Measurements from ENCODE around the gene FGF12. TPM values are rescaled to one million over a fixed set of nuclear protein-coding genes. Genes with fewer than 3 reads are reported as not detected.

Gene FGF12
- total RNA-seq, 1 experiment from 2014 or later = not detected

- H3K27me3 ChIP-seq (replicated peaks) = no peaks in the 10 kb centered on the region
- H3K36me3 ChIP-seq = no peaks in the 10 kb centered on the region
- H3K4me1 ChIP-seq (replicated peaks) = no peaks in the 10 kb centered on the region
- no peak overlapping the region for H3K4me3 ChIP-seq
- no peak for DNase-seq (ENCODE audit: low read depth in 1 of 2, low spot score in 2 of 2)
- no peaks in the 10 kb centered on the region for H3K9me3 ChIP-seq (replicated peaks)
- H3K27ac ChIP-seq = no peak overlapping the region
Measured at GRCh38 chr3:192275741-192276355, 451.5 kb downstream of the FGF12 start.

- Histone ChIP-seq H3K27me3 (replicated peaks) (no peaks in the 10 kb centered on the region), H3K4me3 (no peak overlapping the region), H3K36me3 (no peaks in the 10 kb centered on the region), H3K9me3 (replicated peaks) (no peaks in the 10 kb centered on the region), H3K4me1 (replicated peaks) (no peaks in the 10 kb centered on the region), H3K27ac (no peak overlapping the region)
- DNase-seq (ENCODE audit: low read depth in 1 of 2, low spot score in 2 of 2) = no peak
Measured at GRCh38 chr3:192273697-192274010, 453.7 kb downstream of the FGF12 start.

GRCh38 chr3:192273001-192273696, 454.2 kb downstream of the FGF12 start:
- DNase-seq (ENCODE audit: low read depth in 1 of 2, low spot score in 2 of 2) = no peak
- Histone ChIP-seq H3K4me1 (replicated peaks) (no peaks in the 10 kb centered on the region), H3K36me3 (no peaks in the 10 kb centered on the region), H3K27me3 (replicated peaks) (no peaks in the 10 kb centered on the region), H3K27ac (no peak overlapping the region), H3K4me3 (no peak overlapping the region), H3K9me3 (replicated peaks) (no peaks in the 10 kb centered on the region)

- Histone ChIP-seq H3K27me3 (replicated peaks) (no peaks in the 10 kb centered on the region), H3K9me3 (replicated peaks) (no peaks in the 10 kb centered on the region), H3K4me3 (no peak overlapping the region), H3K36me3 (no peaks in the 10 kb centered on the region), H3K4me1 (replicated peaks) (no peaks in the 10 kb centered on the region), H3K27ac (no peak overlapping the region)
- no peak for DNase-seq (ENCODE audit: low read depth in 1 of 2, low spot score in 2 of 2)
Measured at GRCh38 chr3:192262001-192262400, 465.3 kb downstream of the FGF12 start.

DNA sequence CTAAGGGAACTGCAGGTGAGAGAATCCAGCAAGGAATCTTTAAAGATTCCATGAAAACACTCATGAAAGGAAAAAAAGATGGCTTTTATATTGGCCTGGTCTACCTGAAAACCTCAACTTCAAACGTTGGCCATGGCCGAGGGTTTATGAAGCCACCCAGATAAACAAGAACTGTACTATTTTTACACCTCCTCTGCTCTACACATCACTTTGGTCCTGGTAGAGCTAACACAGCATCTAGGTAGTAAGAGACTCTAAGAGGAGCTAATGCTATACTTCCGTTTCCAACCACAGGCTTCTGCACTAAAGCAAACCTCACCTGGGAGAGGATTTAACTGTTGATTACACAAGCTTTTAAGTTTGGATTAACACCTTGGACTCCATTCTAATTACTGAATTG, 466.2 kb downstream of the FGF12 start:
- Histone ChIP-seq H3K27me3 (replicated peaks) (no peaks in the 10 kb centered on the region), H3K4me3 (no peak overlapping the region), H3K27ac (no peak overlapping the region), H3K9me3 (replicated peaks) (no peaks in the 10 kb centered on the region), H3K4me1 (replicated peaks) (no peaks in the 10 kb centered on the region), H3K36me3 (no peaks in the 10 kb centered on the region)
- DNase-seq (ENCODE audit: low read depth in 1 of 2, low spot score in 2 of 2) = no peak

DNA sequence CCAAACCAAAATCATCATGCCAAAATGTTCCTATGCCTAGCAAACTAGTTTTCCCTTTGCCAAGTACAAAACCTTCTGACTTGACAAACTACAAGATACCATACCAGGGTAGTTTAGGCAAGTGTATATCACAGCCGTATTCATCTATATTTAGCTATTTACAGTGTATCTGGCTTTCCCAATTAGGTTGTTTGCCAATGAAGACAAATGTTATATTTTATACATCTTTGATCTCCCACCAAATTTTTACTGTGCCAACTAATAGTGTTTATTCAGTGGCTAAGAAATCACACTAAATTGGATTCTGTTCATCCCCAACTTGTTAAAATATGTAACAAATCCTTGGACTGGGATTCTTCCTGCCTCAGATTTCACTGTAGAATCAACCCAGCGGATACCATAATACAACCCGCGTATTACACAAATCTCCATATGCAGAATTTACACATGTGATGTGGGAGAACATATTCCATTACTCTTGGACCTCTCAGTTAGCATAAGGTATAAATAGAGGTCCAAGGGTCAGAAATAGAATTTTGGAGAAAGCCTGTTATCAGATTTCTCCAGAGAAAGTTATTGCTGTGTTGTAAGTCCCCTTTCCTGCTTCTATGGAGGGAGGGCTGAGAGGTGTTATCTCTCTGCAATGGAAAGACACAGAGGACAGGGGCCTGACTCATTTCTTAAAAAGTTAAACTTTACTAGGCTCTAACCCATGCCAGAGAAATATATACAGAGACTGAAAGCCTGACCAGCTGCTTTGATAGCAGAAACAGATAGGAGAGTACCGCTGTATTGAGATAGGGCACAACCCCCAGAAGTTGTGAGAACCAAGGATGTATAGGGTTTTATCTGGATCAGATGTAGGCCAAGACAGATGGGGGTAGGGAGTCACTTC, 467.0 kb downstream of the FGF12 start:
- Histone ChIP-seq H3K4me3 (no peak overlapping the region), H3K27me3 (replicated peaks) (no peaks in the 10 kb centered on the region)
- DNase-seq (ENCODE audit: low read depth in 1 of 2, low spot score in 2 of 2) = no peak

GRCh38 chr3:192259661-192260060, 467.7 kb downstream of the FGF12 start:
- DNase-seq (ENCODE audit: low read depth in 1 of 2, low spot score in 2 of 2) = no peak
- Histone ChIP-seq H3K9me3 (replicated peaks) (no peaks in the 10 kb centered on the region), H3K4me1 (replicated peaks) (no peaks in the 10 kb centered on the region), H3K27me3 (replicated peaks) (no peaks in the 10 kb centered on the region), H3K27ac (no peak overlapping the region), H3K4me3 (no peak overlapping the region), H3K36me3 (no peaks in the 10 kb centered on the region)

More for the DNA sequence above, 467.0 kb downstream of the FGF12 start:
- no peaks in the 10 kb centered on the region for H3K36me3 ChIP-seq
- H3K4me1 ChIP-seq (replicated peaks) = no peaks in the 10 kb centered on the region
- H3K9me3 ChIP-seq (replicated peaks) = no peaks in the 10 kb centered on the region
- H3K27ac ChIP-seq = no peak overlapping the region

DNA sequence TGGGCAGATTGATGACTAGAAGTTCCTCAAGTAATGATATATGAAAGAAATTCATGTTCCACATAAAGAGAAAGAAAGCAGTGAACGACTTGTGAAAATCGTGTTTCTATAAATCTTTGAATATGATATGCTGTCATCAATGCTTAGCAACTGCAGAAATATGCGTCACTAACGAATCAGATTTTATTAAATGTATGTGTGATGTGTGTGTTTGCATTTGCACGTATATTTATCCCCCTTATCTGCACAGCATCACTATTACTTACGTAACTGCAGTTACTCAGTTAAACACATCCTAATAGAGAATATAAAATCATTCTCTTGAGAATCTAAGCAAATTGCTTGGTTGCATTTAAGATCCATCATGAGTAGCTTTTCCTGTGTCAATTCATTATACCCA, 468.6 kb downstream of the FGF12 start:
- Histone ChIP-seq H3K27ac (no peak overlapping the region), H3K27me3 (replicated peaks) (no peaks in the 10 kb centered on the region)

DNA sequence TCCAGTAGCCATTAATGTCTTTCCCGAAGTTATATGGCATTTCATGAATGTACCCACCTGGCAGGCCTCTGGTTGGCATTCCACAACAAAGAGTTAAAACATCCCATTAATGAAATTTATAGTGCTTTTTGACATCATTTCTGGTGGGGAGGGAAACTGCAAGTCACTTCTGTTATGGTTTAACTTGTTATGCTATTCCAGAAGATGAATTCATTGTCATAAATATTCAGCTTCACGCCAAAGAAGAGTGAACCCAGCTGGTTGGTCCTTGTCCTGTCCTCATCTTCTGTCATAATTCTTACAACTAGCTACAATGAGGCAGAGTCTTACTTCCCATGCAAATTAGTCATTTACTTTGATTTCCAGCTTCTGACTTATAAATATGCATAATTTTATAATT, 471.5 kb downstream of the FGF12 start:
- no peaks in the 10 kb centered on the region for H3K4me1 ChIP-seq (replicated peaks)

More for the DNA sequence above, 468.6 kb downstream of the FGF12 start:
- no peaks in the 10 kb centered on the region for H3K4me1 ChIP-seq (replicated peaks)
- H3K36me3 ChIP-seq = no peaks in the 10 kb centered on the region
- H3K4me3 ChIP-seq = no peak overlapping the region
- H3K9me3 ChIP-seq (replicated peaks) = no peaks in the 10 kb centered on the region
- DNase-seq (ENCODE audit: low read depth in 1 of 2, low spot score in 2 of 2) = no peak

GRCh38 chr3:192253138-192253887, 474.0 kb downstream of the FGF12 start:
- Histone ChIP-seq H3K27me3 (replicated peaks) (no peaks in the 10 kb centered on the region), H3K27ac (no peak overlapping the region), H3K36me3 (no peaks in the 10 kb centered on the region), H3K4me3 (no peak overlapping the region), H3K9me3 (replicated peaks) (no peaks in the 10 kb centered on the region), H3K4me1 (replicated peaks) (no peaks in the 10 kb centered on the region)
- DNase-seq (ENCODE audit: low read depth in 1 of 2, low spot score in 2 of 2) = no peak

More for the DNA sequence above, 471.5 kb downstream of the FGF12 start:
- Histone ChIP-seq H3K4me3 (no peak overlapping the region), H3K27me3 (replicated peaks) (no peaks in the 10 kb centered on the region), H3K9me3 (replicated peaks) (no peaks in the 10 kb centered on the region), H3K27ac (no peak overlapping the region), H3K36me3 (no peaks in the 10 kb centered on the region)
- DNase-seq (ENCODE audit: low read depth in 1 of 2, low spot score in 2 of 2) = no peak

DNA sequence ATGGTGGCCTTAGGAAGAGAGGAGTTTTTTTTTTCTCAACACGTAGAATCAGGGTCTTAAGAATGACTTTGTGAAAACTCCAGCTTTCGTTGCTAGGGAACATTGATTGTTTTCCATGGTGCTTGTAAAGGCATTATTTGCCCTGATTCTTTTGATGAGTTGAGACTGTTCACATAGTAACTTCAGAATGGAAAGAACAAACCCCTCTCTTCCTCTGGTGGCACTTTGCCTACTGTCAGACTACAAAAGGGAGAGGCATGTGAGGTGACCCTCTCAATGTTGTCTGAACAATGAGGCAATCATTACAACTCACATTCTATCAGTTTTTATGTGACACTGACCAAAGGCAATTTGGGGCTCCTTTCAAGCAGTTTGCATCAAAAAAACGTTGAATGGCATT, 477.8 kb downstream of the FGF12 start:
- H3K4me1 ChIP-seq (replicated peaks) = no peaks in the 10 kb centered on the region
- no peaks in the 10 kb centered on the region for H3K9me3 ChIP-seq (replicated peaks)
- DNase-seq (ENCODE audit: low read depth in 1 of 2, low spot score in 2 of 2) = no peak
- H3K4me3 ChIP-seq = no peak overlapping the region
- H3K27ac ChIP-seq = no peak overlapping the region
- no peaks in the 10 kb centered on the region for H3K36me3 ChIP-seq
- no peaks in the 10 kb centered on the region for H3K27me3 ChIP-seq (replicated peaks)

- Histone ChIP-seq H3K36me3 (no peaks in the 10 kb centered on the region), H3K4me3 (no peak overlapping the region), H3K4me1 (replicated peaks) (no peaks in the 10 kb centered on the region), H3K27me3 (replicated peaks) (no peaks in the 10 kb centered on the region), H3K9me3 (replicated peaks) (no peaks in the 10 kb centered on the region), H3K27ac (no peak overlapping the region)
- DNase-seq (ENCODE audit: low read depth in 1 of 2, low spot score in 2 of 2) = no peak
Measured at GRCh38 chr3:192246847-192247559, 480.3 kb downstream of the FGF12 start.

DNA sequence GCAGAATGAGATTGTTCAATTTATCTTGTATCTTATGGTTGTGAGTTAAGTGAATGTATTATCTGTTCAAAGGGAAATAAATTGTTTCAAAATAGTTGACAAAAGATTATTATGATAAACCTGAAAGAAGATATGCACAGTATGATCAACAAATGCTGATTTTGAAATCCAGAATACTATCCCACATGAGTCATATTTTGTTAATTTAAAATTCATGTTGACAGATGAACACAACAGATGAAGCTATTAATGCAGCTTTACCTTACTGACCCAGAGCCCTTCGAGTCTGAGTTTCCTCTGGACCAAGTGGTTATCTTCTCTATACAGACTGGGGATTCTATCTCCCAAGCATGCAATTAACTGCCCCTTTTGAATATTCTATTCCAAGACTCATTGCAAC, 482.8 kb downstream of the FGF12 start:
- no peaks in the 10 kb centered on the region for H3K9me3 ChIP-seq (replicated peaks)
- no peaks in the 10 kb centered on the region for H3K36me3 ChIP-seq
- no peak overlapping the region for H3K4me3 ChIP-seq
- no peak for DNase-seq (ENCODE audit: low read depth in 1 of 2, low spot score in 2 of 2)
- H3K4me1 ChIP-seq (replicated peaks) = no peaks in the 10 kb centered on the region
- no peak overlapping the region for H3K27ac ChIP-seq
- no peaks in the 10 kb centered on the region for H3K27me3 ChIP-seq (replicated peaks)
